ENCODE results near the gene DLGAP4.

The DLGAP4 gene

GRCh38 chr20:36308353-36308752 is 2.2 kb downstream of the DLGAP4 start:
- DNase-seq, result no peak

- no peak for DNase-seq
These were observed 2.8 kb downstream of the DLGAP4 start for GRCh38 chr20:36308986-36309385.

DNA sequence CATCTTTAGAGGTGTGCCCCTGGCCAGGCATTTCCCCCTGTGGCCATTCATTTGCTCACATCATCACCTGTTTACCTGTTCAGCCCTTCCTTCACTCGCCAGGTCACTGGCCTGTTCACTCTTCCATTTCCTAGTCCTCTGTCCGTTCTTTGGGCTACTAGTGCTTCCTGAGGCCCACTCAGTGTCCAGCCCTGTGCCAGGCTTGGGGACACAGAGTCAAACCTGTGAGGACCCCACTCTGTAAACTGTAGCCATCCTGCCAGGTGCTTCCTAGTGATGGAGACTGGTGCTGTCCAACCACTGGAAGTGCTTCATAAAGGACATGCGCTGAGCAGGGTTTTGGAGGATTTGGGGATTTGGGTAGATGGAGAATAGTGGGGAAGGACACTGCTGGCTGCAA is 3.5 kb downstream of the DLGAP4 start:
- DNase-seq, result no peak

DNA sequence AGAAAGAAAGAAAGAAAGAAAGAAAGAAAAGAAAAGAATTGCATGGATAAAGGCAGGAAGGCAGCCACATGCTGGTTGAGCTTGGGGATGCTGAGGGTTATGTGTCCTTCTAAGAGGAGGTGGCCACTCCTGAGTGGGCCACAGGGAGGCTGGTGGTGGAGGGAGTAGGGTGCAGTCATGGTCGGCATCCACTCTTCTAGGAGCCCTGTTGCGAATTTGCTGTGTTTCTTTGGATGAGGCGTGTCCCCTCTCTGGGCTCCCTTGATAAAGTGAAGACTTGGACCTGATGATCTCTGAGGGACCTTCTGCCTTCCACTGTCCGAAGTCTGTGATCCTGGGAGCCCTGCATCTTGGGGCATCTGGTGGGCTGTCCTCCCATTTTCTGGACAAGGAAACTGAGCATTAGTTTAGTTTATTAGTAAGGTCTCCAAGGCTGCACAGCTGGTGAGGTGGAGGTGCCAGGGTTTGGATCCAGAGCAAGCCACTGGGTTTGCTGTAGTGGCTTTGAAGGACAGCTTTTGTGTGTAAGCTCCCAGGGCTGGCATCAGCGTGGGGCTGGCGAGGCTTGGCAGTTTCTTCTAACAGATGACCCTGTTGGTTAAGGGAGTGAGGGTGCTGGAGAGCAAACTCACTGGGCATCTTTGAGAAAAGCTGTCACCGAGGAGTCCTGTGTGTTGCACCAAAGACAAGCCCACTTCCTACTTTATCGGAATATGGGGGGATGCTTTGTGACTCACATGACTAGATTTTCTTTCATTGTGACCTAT is 4.3 kb downstream of the DLGAP4 start:
- DNase-seq, result no peak

DNA sequence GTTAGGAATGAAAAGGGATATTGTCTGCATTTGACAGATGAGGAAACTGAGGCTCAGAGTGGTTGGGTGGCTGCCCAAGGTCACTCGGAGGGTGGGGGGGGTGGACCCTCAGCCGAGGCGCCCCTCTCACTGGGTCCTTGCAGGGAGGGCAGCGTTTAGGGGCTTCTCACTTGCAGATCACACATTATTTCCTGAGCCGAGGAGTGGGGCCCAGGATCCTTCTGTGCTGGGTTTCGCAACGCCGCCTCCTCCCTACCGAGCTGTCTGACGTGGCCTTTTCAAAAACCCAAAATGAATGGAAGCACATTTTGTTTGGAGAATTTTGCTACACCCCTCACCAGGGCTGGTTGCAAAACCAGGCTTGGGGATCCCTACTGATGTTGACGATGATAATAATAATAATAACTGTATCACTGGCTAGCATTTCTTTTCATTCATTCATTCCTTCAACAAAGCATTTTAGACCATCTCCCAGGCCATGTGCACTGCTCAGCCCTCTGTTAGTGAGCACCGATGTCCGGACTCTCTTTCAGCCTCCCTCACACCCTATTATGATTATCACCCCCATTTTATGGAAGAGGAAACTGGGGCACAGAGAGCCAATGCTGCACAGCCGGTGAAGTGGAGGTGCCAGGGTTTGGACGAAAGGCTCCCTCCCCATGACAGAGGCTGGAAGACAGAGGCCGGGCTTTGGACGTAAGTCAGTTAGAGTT is 5.2 kb downstream of the DLGAP4 start:
- DNase-seq, result no peak

DNA sequence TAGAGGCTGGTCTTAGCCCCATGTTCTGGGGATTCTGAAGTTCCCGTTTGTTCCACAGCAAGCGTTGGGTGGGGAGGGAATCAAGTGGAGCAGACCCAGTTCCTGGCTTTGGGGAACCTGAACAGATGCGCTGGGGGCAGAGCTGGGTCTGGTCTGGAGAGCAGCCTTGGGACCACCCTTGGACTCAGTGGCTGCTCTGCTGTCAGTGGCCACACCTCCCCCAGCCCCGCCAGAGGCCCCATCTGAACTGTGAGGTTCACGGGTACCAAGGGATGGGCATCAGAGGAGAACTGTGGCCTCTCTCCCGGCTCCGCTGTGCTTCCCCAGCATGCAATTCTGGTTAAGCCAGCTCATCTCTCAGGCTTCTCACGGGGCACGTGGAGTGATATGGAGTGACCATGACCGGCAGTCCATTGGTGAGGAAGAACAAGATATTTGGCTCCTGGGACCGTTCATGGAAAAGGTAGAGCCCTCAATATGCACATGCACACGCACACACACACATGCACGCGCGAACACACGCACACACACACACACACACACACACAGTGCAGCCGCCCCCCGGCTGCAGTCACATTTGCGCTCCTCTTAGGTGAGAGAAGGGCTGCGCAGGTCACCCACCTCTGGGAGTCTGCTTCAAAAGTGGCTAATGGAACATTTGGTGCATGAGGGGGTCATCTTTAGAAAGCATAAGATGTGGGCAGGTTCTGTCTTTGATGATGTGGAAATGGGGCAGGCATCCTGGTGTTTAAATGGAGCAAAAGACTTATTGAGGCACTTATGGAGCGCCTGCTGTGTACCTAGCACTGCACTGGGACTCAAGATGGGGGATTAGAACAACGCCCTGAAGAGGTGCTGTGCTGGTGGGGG is 6.0 kb downstream of the DLGAP4 start:
- no peak for DNase-seq

DNA sequence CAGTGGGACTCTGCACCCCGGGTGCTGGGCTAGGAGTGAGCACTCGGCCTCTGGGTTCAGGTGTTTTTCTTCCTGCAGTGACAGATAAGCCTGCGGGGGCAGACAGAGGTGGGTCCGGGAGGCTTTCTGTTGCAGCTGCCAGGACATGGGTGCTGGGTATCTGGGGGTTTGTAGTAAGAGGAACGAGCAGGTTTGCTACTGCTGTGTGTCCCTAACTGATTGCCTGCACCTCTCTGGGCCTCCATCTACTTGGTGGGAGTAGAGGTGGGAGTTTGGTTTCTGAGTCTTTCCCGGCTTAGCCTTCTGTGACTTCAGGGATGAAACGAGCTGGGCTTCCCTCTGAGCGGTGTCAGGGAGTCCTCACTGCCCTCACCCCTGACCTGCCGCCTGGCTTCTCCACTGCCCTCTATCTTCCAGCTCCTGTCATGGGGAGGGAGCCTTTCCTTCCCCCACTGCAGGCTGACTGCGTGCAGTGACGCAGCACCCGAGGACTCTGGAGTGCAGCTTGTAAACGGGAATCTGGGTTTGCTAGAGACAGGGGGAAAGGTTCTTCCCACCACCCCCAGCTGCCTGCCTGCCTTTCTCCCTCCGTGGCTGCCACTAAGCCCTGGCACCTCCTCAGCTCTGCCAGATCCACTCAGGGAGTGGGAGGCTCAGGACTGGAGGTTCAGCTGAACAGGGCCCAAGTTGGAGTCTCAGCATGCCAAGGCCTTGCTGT is 6.7 kb downstream of the DLGAP4 start:
- no peak for DNase-seq

DNA sequence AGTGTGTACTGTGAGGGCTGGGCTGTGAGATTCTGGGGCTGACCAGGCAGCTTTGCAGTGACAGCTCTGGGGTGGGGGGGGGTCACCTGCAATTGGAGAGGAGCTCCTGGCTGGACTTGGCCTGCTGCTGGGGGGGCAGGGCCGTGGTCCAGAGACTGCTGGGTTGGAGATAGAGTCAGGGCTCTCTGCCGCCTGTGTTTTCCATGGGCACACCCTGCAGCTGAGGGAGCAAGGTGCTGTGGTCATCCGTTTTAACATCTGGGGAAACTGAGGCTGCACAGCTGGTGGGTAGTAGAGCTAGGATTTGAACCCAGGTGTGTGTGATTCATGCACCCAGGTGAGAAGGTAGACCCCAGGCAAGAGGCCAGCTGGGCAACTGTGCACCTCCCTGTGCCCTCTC is 7.3 kb downstream of the DLGAP4 start:
- no peak for DNase-seq

DNA sequence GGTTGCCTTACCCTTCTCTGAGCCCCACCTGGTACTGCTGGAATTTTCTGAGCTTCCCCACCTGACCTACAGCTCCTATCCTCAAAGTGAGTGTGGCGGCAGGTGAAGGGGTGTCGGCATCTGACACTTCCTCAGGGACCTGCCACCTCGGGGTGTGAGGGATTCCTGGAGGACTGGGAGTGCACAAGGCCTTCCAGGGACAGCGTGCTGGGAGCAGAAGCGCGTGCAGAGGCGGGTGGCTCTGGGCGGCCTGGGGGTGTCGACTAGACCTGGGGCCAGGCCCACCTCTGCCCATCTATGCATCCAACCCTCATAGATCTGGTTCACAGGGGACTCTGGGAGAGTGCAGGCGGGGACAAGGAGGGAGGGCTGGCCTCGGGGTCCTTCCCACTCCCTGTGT is 7.8 kb downstream of the DLGAP4 start:
- DNase-seq, result no peak

DNA sequence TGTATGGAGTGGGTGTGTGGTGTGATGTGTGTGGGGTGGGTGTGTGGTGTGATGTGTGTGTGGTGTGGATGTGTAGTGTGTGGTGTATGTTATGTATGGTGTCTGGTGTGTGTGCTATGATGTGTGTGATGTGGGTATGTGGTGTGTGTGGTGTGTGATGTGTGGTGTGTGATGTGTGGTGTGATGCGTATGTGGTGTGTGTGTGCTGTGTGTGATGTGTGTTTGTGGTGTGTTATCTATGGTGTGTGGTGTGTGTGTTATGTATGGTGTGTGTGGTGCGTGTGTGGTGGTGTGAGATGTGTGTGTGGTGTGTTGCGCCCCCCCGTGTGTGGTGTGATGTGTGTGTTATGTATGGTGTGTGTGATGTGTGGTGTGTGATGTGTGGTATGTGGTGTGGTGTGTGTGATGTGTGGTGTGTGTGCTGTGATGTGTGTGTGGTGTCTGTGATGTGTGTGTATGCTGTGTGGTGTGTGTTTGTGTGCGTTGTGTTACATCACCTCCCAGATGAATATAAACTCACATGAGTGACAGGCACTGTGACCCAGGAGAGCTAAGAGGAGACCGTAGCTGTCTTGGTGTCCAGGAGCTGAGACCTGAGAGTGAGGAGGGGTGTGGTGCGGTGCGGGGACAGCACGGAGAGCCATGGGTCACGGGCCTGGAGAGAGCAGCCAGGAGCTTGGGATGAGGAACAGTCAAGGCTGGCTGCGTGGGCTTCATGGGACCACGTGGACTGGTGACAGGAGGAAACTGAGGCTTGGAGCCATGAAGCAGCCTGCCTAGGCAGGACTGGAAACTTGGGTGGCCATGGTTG is 8.8 kb downstream of the DLGAP4 start:
- DNase-seq, result no peak

- no peak for DNase-seq
These were observed 9.6 kb downstream of the DLGAP4 start for GRCh38 chr20:36315545-36316351.

GRCh38 chr20:36317675-36318074 is 11.5 kb downstream of the DLGAP4 start:
- DNase-seq, result no peak

DNA sequence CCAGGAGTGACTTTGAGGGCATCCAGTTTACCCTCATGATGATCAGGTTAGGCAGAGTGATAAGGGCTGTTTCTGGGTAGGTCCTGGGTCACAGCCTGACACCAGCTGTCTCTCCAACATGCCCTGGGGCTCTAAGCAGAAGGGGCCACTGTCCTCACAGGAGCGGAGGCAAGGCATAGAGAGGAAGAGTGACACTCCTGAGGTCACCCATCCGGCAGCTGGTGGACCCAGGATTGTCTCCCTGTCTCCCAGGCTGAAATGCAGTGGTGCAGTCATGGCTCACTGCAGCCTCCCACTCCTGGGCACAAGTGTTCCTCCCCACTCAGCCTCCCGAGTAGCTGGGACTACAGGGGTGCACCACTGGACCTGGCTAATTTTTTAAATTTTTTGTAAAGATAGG is 12.0 kb downstream of the DLGAP4 start:
- DNase-seq, result no peak

GRCh38 chr20:36319356-36320260 is 13.5 kb downstream of the DLGAP4 start:
- DNase-seq, result no peak

GRCh38 chr20:36320261-36320897 is 14.2 kb downstream of the DLGAP4 start:
- DNase-seq, result no peak

DNA sequence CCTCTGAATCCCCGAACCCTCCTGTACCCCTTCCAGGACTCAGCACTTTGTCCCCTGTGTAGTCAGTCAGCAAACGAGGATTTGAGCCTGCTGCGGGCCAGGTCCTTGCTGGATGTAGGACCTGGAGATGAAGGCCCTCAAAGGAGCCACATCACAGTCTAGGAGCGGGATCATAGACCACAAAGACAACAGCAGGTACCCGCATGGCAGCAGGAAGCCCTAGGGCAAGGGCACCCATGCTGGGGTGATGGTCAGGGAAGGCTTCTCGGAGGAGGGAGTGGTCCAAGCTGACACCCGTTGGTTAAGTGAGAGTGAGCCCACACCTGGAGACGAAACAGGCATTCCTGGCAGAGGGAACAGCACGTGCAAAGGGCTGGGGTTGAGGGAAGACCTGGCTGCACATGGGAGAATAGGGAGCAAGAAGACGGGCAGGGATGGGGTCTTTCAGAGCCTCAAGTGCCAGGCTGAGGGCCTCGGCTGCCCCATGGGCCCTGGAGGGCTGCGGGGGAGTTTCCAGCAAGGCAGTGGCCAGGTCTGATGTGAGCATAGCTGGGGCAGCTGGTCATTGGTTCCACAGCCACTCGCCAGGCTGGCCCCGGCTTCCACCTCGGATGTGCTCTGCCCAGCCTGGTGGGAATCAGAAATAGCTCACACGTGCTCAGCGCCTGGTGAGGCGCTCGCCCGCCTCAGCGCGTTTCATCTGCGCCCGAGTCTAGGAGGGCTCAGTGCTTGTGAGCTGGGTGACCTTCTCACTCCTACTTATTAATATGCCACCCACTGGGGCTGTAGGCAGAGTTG is 15.0 kb downstream of the DLGAP4 start:
- no peak for DNase-seq

- DNase-seq, result no peak
These were observed 16.0 kb downstream of the DLGAP4 start for GRCh38 chr20:36322131-36322530.

DNA sequence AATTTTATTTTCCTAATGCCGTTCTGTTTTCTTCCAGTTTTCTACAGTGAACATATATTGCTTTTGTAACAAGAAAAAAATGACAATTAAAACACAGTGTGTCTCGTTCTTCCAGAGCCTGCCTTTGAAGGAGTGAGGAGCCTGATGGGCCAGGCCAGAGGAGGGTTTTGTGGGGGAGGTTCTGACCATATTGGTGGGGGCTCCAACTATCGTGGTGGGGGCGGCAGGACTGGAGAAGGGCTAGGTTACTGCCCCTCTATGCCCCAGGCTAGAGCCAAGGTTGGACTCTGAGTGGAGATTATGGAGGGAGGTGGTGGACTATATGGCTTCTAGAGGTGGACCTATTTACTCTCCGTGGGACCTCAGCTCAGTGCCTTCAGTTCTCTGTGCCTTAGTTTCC is 24.0 kb downstream of the DLGAP4 start:
- DNase-seq, result no peak

DNA sequence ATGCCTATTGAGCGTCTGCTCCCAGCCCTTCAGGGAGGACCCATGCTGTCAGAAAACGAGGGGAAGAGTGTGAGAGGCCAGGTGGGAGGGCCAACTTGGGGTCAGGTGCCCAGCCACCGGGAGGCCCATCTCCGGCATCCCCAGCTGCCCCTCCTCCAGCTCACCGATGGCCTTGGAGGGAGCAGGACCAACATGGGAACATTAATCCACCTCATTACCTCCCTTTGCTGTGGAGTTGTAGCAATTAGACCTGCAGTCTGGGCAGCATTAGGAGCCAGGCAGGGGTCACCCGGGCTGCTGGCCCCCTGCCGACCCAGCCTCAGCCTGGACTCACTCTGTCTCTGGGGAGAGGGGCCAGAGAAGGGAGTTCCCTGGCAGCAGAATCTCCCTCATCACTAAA is 25.1 kb downstream of the DLGAP4 start:
- no peak for DNase-seq
